A549 (cell line): ENCODE measurements around the gene TSPAN5. TPM values are rescaled to one million over a fixed set of nuclear protein-coding genes. Genes with fewer than 3 reads are reported as not detected.

Source experiments
- ATAC-seq, 2 experiments: fragments of 200-7000 bp in 1 of 2; fragments of >200 bp in 1 of 2; cut with Nextera tagmentation in 1 of 2; cut with Tn5 transposase in 1 of 2; 3 replicates each; pipeline versions ENCODE4 v1.8.0 to v1.9.1; 2018 to 2020; ENCODE audit warnings: mild to moderate bottlenecking in 1 of 2, moderate library complexity in 1 of 2
- CTCF ChIA-PET: fragments of 300-600 bp; sonication (Branson Sonifier 250); formaldehyde crosslinking; extraction: SDS; loops from one replicate; lab custom pipeline; 2021; ENCODE audit warnings: antibody characterized with exemption, inconsistent platforms; lab: Yijun Ruan, JAX
- POLR2A ChIA-PET: fragments of 350-600 bp; formaldehyde crosslinking; extraction: SDS; loops from one replicate; lab custom pipeline; 2021; ENCODE audit warnings: antibody characterized with exemption, inconsistent platforms; lab: Yijun Ruan, JAX
- DNase-seq, 2 experiments: peaks; one replicate each; pipeline versions ENCODE4 v3.0.0 to v3.0.0-alpha.2; 2011 to 2016; ENCODE audit warnings: low read depth in 1 of 2, low spot score in 1 of 2
- FAIRE-seq: peaks from 2 replicates; lab custom pipeline; 2011; peaks lifted over from hg19 to GRCh38; lab: Jason Lieb, UNC
- H3K27ac ChIP-seq, 2 experiments: fragments of >200 bp; sonication (Bioruptor Twin); formaldehyde crosslinking; 3 replicates each; pipeline ENCODE4 v1.5.1; 2016 to 2017
- H3K4me1 ChIP-seq: fragments of >200 bp; sonication (Bioruptor Twin); formaldehyde crosslinking; 3 replicates; pipeline ENCODE4 v1.6.1; 2016
- H3K4me2 ChIP-seq: fragments of >200 bp; sonication (Bioruptor Twin); formaldehyde crosslinking; 3 replicates; pipeline ENCODE4 v1.6.1; 2016
- H3K4me3 ChIP-seq: fragments of >200 bp; sonication (Bioruptor Twin); formaldehyde crosslinking; 3 replicates; pipeline ENCODE4 v1.5.1; 2016
- H3K9me3 ChIP-seq: fragments of >200 bp; sonication (Bioruptor Twin); formaldehyde crosslinking; 3 replicates; pipeline ENCODE4 v1.6.1; 2016
- BHLHE40 ChIP-seq: IDR thresholded peaks from 2 replicates; pipeline ENCODE4 v1.6.1; 2012; ENCODE audit warnings: low read depth, low read length, inconsistent platforms
- CBX8 ChIP-seq: fragments of 200-600 bp; sonication (generic); IDR thresholded peaks from 2 replicates; pipeline ENCODE4 v1.6.1; 2016
- CEBPB ChIP-seq, 2 experiments: fragments of >200 bp in 1 of 2; sonication (Bioruptor Twin) in 1 of 2; formaldehyde crosslinking in 1 of 2; IDR thresholded peaks; 2 replicates each; pipeline ENCODE4 v1.6.1; 2012 to 2016
- CHD2 ChIP-seq: fragments of 150-350 bp; IDR thresholded peaks from 2 replicates; pipeline ENCODE4 v1.6.1; 2014; ENCODE audit warnings: low read length; ENCODE audit not compliant: partially characterized antibody
- CHD4 ChIP-seq: fragments of 200-600 bp; sonication (generic); IDR thresholded peaks from 2 replicates; pipeline ENCODE4 v1.6.1; 2016; ENCODE audit warnings: antibody characterized with exemption, mild to moderate bottlenecking, borderline replicate concordance
- E2F6 ChIP-seq: IDR thresholded peaks from 2 replicates; pipeline ENCODE4 v1.6.1; 2012; ENCODE audit warnings: low read depth, borderline replicate concordance
- ELK1 ChIP-seq: fragments of 150-350 bp; IDR thresholded peaks from 2 replicates; pipeline ENCODE4 v1.6.1; 2014; ENCODE audit warnings: low read depth, mild to moderate bottlenecking, low read length
- ESRRA ChIP-seq: fragments of 150-350 bp; IDR thresholded peaks from 2 replicates; pipeline ENCODE4 v1.6.1; 2014; ENCODE audit warnings: mild to moderate bottlenecking, low read length, borderline replicate concordance
- FOSB ChIP-seq: fragments of 250-450 bp; sonication (Bioruptor Pico); IDR thresholded peaks from 2 replicates; pipeline ENCODE4 v1.5.0; 2020; ENCODE audit warnings: mild to moderate bottlenecking, moderate library complexity
- FOXS1 ChIP-seq: fragments of 250-450 bp; sonication (Bioruptor Pico); IDR thresholded peaks from 2 replicates; pipeline ENCODE4 v1.5.0; 2020; ENCODE audit warnings: mild to moderate bottlenecking, moderate library complexity
- HEYL ChIP-seq: fragments of 250-450 bp; sonication (Bioruptor Pico); IDR thresholded peaks from 2 replicates; pipeline ENCODE4 v1.8.0; 2021; ENCODE audit warnings: mild to moderate bottlenecking, moderate library complexity
- JUN ChIP-seq, 2 experiments: fragments of >200 bp; sonication (Bioruptor Twin); formaldehyde crosslinking; IDR thresholded peaks; 2 replicates in 1 of 2; 3 replicates in 1 of 2; pipeline ENCODE4 v1.6.1; 2016 to 2017
- JUNB ChIP-seq: fragments of >200 bp; sonication (Bioruptor Twin); formaldehyde crosslinking; IDR thresholded peaks from 2 replicates; pipeline ENCODE4 v1.6.1; 2016
- KDM1A ChIP-seq: fragments of 200-600 bp; sonication (generic); IDR thresholded peaks from 2 replicates; pipeline ENCODE4 v1.6.1; 2016; ENCODE audit warnings: low read depth, mild to moderate bottlenecking
- MAFK ChIP-seq: fragments of 450-650 bp; IDR thresholded peaks from 2 replicates; pipeline ENCODE4 v1.6.1; 2014; ENCODE audit not compliant: partially characterized antibody
- MAX ChIP-seq: IDR thresholded peaks from 2 replicates; pipeline ENCODE4 v1.6.1; 2012
- MYC ChIP-seq: IDR thresholded peaks from 2 replicates; pipeline ENCODE4 v1.6.1; 2012; ENCODE audit warnings: mild to moderate bottlenecking, inconsistent platforms, low read length, improper control_type of control experiment, borderline replicate concordance
- NPAS2 ChIP-seq: fragments of 250-450 bp; sonication (Bioruptor Pico); IDR thresholded peaks from 2 replicates; pipeline ENCODE4 v1.8.0; 2022; ENCODE audit warnings: mild to moderate bottlenecking, moderate library complexity, borderline replicate concordance
- NR3C1 ChIP-seq: fragments of >200 bp; sonication (Bioruptor Twin); formaldehyde crosslinking; IDR thresholded peaks from 3 replicates; pipeline ENCODE4 v1.6.1; 2017
- PBX3 ChIP-seq: IDR thresholded peaks from 2 replicates; pipeline ENCODE4 v1.6.1; 2012
- POLR2A ChIP-seq: IDR thresholded peaks from 2 replicates; pipeline ENCODE4 v1.6.1; 2012; ENCODE audit warnings: mild to moderate bottlenecking, low read length
- RARB ChIP-seq: fragments of 250-450 bp; sonication (Bioruptor Pico); IDR thresholded peaks from 2 replicates; pipeline ENCODE4 v1.8.0; 2021; ENCODE audit warnings: mild to moderate bottlenecking, moderate library complexity
- RCOR1 ChIP-seq: fragments of 150-350 bp; IDR thresholded peaks from 2 replicates; pipeline ENCODE4 v1.6.1; 2014; ENCODE audit warnings: antibody characterized with exemption, low read length, low read depth
- REST ChIP-seq: fragments of 200-600 bp; sonication (generic); IDR thresholded peaks from 2 replicates; pipeline ENCODE4 v1.6.1; 2016; ENCODE audit warnings: antibody characterized with exemption, mild to moderate bottlenecking, moderate library complexity
- RFX5 ChIP-seq: fragments of 450-650 bp; IDR thresholded peaks from 2 replicates; pipeline ENCODE4 v1.7.1; 2014; ENCODE audit warnings: antibody characterized with exemption, mild to moderate bottlenecking, moderate library complexity
- RNF2 ChIP-seq: fragments of 200-600 bp; sonication (generic); IDR thresholded peaks from 2 replicates; pipeline ENCODE4 v1.6.1; 2016; ENCODE audit warnings: low read depth, mild to moderate bottlenecking, antibody characterized with exemption, moderate library complexity, borderline replicate concordance
- ZFP36 ChIP-seq: fragments of 450-650 bp; IDR thresholded peaks from 2 replicates; pipeline ENCODE4 v1.6.1; 2014; ENCODE audit warnings: borderline replicate concordance; ENCODE audit not compliant: partially characterized antibody
- ZNF302 ChIP-seq: fragments of 250-450 bp; sonication (Bioruptor Pico); IDR thresholded peaks from 2 replicates; pipeline ENCODE4 v1.9.0; 2021; ENCODE audit warnings: inconsistent platforms, mild to moderate bottlenecking, moderate library complexity
- ZSCAN20 ChIP-seq: fragments of 250-450 bp; sonication (Bioruptor Pico); IDR thresholded peaks from 2 replicates; pipeline ENCODE4 v1.8.0; 2022; ENCODE audit warnings: mild to moderate bottlenecking, moderate library complexity
- WGBS: methylation state at CpG from one replicate; pipeline ENCODE4 v1.1.6; 2017; ENCODE audit errors: missing lambda C conversion rate; 5-methylcytosine and 5-hydroxymethylcytosine counted together
- polyA plus RNA-seq, 4 experiments: library from polyadenylated mRNA; depleted of rRNA in 3 of 4; stranded (reverse); fragments of >200 nt; fragmentation: RNase III in 1 of 4; extraction: RNeasy Plus Mini Kit Qiagen cat#74134 plus additional on column Dnase treatment in 1 of 4; gene quantifications; 2 replicates in 3 of 4; 3 replicates in 1 of 4; pipeline ENCODE4 v1.2.3, GENCODE V29; 2011 to 2017
- TF ChIP-seq, protein P1 (sequence below): fragments of >200 bp; sonication (Bioruptor Twin); formaldehyde crosslinking; IDR thresholded peaks from 2 replicates; pipeline ENCODE4 v1.6.1; 2016

TSPAN5 gene
- polyA plus RNA-seq, 2 of the 4 experiments (the other 2 are of a cell fraction), result 9.5 to 12.4 TPM

DNA sequence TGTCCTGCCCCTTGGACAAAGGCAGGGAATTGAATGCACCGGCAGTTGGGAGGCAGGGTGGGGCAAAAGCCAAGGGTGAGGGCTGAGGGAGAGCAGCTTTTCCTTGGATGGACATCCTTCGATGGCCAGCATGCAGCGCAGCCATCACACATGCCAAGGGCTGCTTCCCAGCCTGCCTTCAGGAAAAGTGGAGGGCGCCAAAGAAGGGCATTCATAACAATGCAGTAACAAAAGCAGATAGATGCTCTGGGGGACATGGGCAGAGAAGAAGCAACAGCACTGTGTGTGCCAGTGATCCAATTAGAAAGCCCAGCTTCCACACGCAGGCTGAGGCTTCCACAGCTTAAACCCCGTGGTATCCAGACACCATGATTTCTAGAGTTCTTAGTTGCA, 71.5 kb downstream of the TSPAN5 start:
- no peak for FAIRE-seq
- DNase-seq, result no peak
- H3K4me3 ChIP-seq, result no peak overlapping the region
- peaks cover 20% of the 10 kb centered on the region for H3K4me1 ChIP-seq
- no peak for ATAC-seq
- no peaks in the 10 kb centered on the region for H3K9me3 ChIP-seq
- ChIA-PET CTCF (no interaction called here), POLR2A (no interaction called here)
- H3K27ac ChIP-seq, result no peak overlapping the region
- WGBS, result 87% methylated on average over 6 of the region's 6 CpGs
- TF ChIP-seq, protein P1, sequence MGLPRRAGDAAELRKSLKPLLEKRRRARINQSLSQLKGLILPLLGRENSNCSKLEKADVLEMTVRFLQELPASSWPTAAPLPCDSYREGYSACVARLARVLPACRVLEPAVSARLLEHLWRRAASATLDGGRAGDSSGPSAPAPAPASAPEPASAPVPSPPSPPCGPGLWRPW, result no peak
- no peak for TF ChIP-seq NR3C1
- no peak for TF ChIP-seq KDM1A
- no peak for TF ChIP-seq RNF2
- no peak for TF ChIP-seq ESRRA
- no peak for TF ChIP-seq JUN (IDR thresholded peaks at IDR 0.05)
- TF ChIP-seq RFX5, result no peak
- TF ChIP-seq ZNF302 (CRISPR knock-in tag), result no peak
- no peak for TF ChIP-seq ZSCAN20 (CRISPR knock-in tag)
- no peak for TF ChIP-seq FOXS1 (CRISPR knock-in tag)
- TF ChIP-seq CHD4, result no peak
- no peak overlapping the region for H3K4me2 ChIP-seq

- ATAC-seq, result no peak
- H3K4me1 ChIP-seq, result peaks cover 20% of the 10 kb centered on the region
- no peak overlapping the region for H3K4me3 ChIP-seq
- FAIRE-seq, result no peak
- H3K4me2 ChIP-seq, result no peak overlapping the region
- ChIA-PET CTCF (no interaction called here), POLR2A (no interaction called here)
- H3K27ac ChIP-seq, result no peak overlapping the region
- H3K9me3 ChIP-seq, result no peaks in the 10 kb centered on the region
- TF ChIP-seq CHD2 (no peak), ZSCAN20 (CRISPR knock-in tag) (no peak), HEYL (no peak), FOSB (CRISPR knock-in tag) (no peak), POLR2A (no peak), MYC (no peak), ZFP36 (no peak), BHLHE40 (no peak), JUNB (no peak), MAX (no peak), CBX8 (no peak), KDM1A (no peak), PBX3 (no peak), NPAS2 (CRISPR knock-in tag) (no peak), MAFK (no peak), JUN (IDR thresholded peaks at IDR 0.05) (no peak)
- DNase-seq, result no peak
- 81% methylated on average over 5 of the region's 5 CpGs for WGBS
These were observed 72.0 kb downstream of the TSPAN5 start for GRCh38 chr4:98586291-98586961.

GRCh38 chr4:98585596-98585995, 72.8 kb downstream of the TSPAN5 start:
- DNase-seq, result no peak
- no peak overlapping the region for H3K4me2 ChIP-seq
- FAIRE-seq, result no peak
- ChIA-PET POLR2A (no interaction called here), CTCF (no interaction called here)
- no peak overlapping the region for H3K4me3 ChIP-seq
- H3K27ac ChIP-seq, result no peak overlapping the region
- ATAC-seq, result no peak
- WGBS, result 88% methylated on average over 2 of the region's 2 CpGs
- H3K4me1 ChIP-seq, result peaks cover 20% of the 10 kb centered on the region
- no peaks in the 10 kb centered on the region for H3K9me3 ChIP-seq
- no peak for TF ChIP-seq BHLHE40
- no peak for TF ChIP-seq RARB
- TF ChIP-seq CHD4, result no peak
- no peak for TF ChIP-seq E2F6
- TF ChIP-seq ELK1, result no peak
- TF ChIP-seq ZNF302 (CRISPR knock-in tag), result no peak
- no peak for TF ChIP-seq CEBPB (IDR thresholded peaks at IDR 0.05)
- TF ChIP-seq MYC, result no peak
- TF ChIP-seq REST, result no peak
- no peak for TF ChIP-seq RCOR1
